Hepatocyte (in vitro differentiated cells): ENCODE measurements around the gene BIRC7. TPM values are rescaled to one million over a fixed set of nuclear protein-coding genes. Genes with fewer than 3 reads are reported as not detected.

ENCODE experiments used
- DNase-seq: peaks from one replicate; pipeline ENCODE4 v3.0.0-alpha.2; 2016; ENCODE audit warnings: low spot score
- H2AFZ ChIP-seq: fragments of 200-600 bp; sonication (generic); 2 replicates; pipeline ENCODE4 v1.6.0; 2016; ENCODE audit warnings: antibody characterized with exemption, mild to moderate bottlenecking
- H3K27ac ChIP-seq: fragments of 200-600 bp; sonication (generic); 2 replicates; pipeline ENCODE4 v1.5.1; 2016; ENCODE audit warnings: mild to moderate bottlenecking
- H3K27me3 ChIP-seq: fragments of 200-600 bp; sonication (generic); 2 replicates; pipeline ENCODE4 v1.6.1; 2016
- H3K36me3 ChIP-seq: fragments of 200-600 bp; sonication (generic); replicated peaks from 2 replicates; pipeline ENCODE4 v1.5.1; 2016; ENCODE audit warnings: low read depth; ENCODE audit not compliant: insufficient read depth
- H3K4me1 ChIP-seq: fragments of 200-600 bp; sonication (generic); 2 replicates; pipeline ENCODE4 v1.5.1; 2016; ENCODE audit warnings: mild to moderate bottlenecking, moderate library complexity; ENCODE audit not compliant: insufficient read depth
- H3K4me2 ChIP-seq: fragments of 200-600 bp; sonication (generic); 2 replicates; pipeline ENCODE4 v1.6.0; 2016
- H3K4me3 ChIP-seq: fragments of 200-600 bp; sonication (generic); 2 replicates; pipeline ENCODE4 v1.5.1; 2016; ENCODE audit warnings: mild to moderate bottlenecking
- H3K79me2 ChIP-seq: fragments of 200-600 bp; sonication (generic); 2 replicates; pipeline ENCODE4 v1.6.0; 2017; ENCODE audit warnings: mild to moderate bottlenecking
- H3K9me2 ChIP-seq: fragments of 200-600 bp; sonication (generic); replicated peaks from 2 replicates; pipeline ENCODE4 v1.6.0; 2017; ENCODE audit warnings: mild to moderate bottlenecking; ENCODE audit not compliant: insufficient read depth
- H3K9me3 ChIP-seq: fragments of 200-600 bp; sonication (generic); 2 replicates; pipeline ENCODE4 v1.5.1; 2016; ENCODE audit warnings: low read depth, mild to moderate bottlenecking
- H4K20me1 ChIP-seq: fragments of 200-600 bp; sonication (generic); 2 replicates; pipeline ENCODE4 v1.6.0; 2016; ENCODE audit warnings: mild to moderate bottlenecking; ENCODE audit not compliant: insufficient read depth, poor library complexity, severe bottlenecking
- CTCF ChIP-seq: fragments of 200-600 bp; sonication (generic); IDR thresholded peaks from 2 replicates; pipeline ENCODE4 v1.5.1; 2016; ENCODE audit warnings: antibody characterized with exemption, mild to moderate bottlenecking; ENCODE audit not compliant: poor library complexity
- EZH2 ChIP-seq: fragments of 200-600 bp; sonication (generic); IDR thresholded peaks from 2 replicates; pipeline ENCODE4 v1.6.1; 2016; ENCODE audit warnings: antibody characterized with exemption, mild to moderate bottlenecking, borderline replicate concordance
- EZH2phosphoT487 ChIP-seq: fragments of 200-600 bp; sonication (generic); IDR thresholded peaks from one replicate; pipeline ENCODE4 v1.6.1; 2018; ENCODE audit warnings: antibody characterized with exemption, mild to moderate bottlenecking, low read depth, moderate library complexity; ENCODE audit not compliant: unreplicated experiment, severe bottlenecking
- WGBS: methylation state at CpG from one replicate; pipeline ENCODE4 v1.1.6; 2016; ENCODE audit warnings: low lambda C conversion rate; ENCODE audit errors: missing lambda C conversion rate; 5-methylcytosine and 5-hydroxymethylcytosine counted together
- polyA plus RNA-seq: library from polyadenylated mRNA; unstranded; fragments of >200 nt; fragmentation: Nextera tagmentation; extraction: Ambion mirVana; gene quantifications from 2 replicates; pipeline ENCODE4 v1.2.1, GENCODE V29; 2016
- total RNA-seq: library from RNA; depleted of rRNA; stranded (reverse); fragments of >200 nt; gene quantifications from 2 replicates; pipeline ENCODE4 v1.2.3, GENCODE V29; 2014

The BIRC7 gene
- total and polyA plus RNA-seq, 2 experiments from 2014 or later = 0.43 to 2.0 TPM

- H3K9me3 ChIP-seq = no peaks in the 10 kb centered on the region
- TF ChIP-seq EZH2phosphoT487 (no peak), CTCF (no peak), EZH2 (no peak)
- 89% methylated on average over 4 of the region's 4 CpGs for WGBS
- no peak overlapping the region for H2AFZ ChIP-seq
- H3K27me3 ChIP-seq = no peaks in the 10 kb centered on the region
- H3K79me2 ChIP-seq = peaks cover 44% of the 10 kb centered on the region
- H3K4me2 ChIP-seq = no peak overlapping the region
- H3K4me3 ChIP-seq = no peak overlapping the region
- H3K9me2 ChIP-seq = no peaks in the 10 kb centered on the region
- H3K36me3 ChIP-seq = no peaks in the 10 kb centered on the region
- peaks cover 17% of the 10 kb centered on the region for H3K4me1 ChIP-seq
- no peak overlapping the region for H3K27ac ChIP-seq
- peaks cover 55% of the 10 kb centered on the region for H4K20me1 ChIP-seq
- DNase-seq = no peak
Observed at GRCh38 chr20:63194797-63195173, 40.9 kb upstream of the BIRC7 start.

GRCh38 chr20:63196768-63197470 lies 38.8 kb upstream of the BIRC7 start:
- Histone ChIP-seq H3K27ac (no peak overlapping the region), H3K9me2 (no peaks in the 10 kb centered on the region), H3K36me3 (no peaks in the 10 kb centered on the region), H2AFZ (no peak overlapping the region), H3K27me3 (no peaks in the 10 kb centered on the region), H4K20me1 (peaks cover 76% of the 10 kb centered on the region), H3K4me2 (no peak overlapping the region), H3K4me1 (peaks cover 17% of the 10 kb centered on the region), H3K4me3 (no peak overlapping the region), H3K79me2 (peaks cover 65% of the 10 kb centered on the region), H3K9me3 (no peaks in the 10 kb centered on the region)
- 79% methylated on average over 9 of the region's 9 CpGs for WGBS
- DNase-seq = no peak
- TF ChIP-seq EZH2 = no peak
- no peak for TF ChIP-seq CTCF
- TF ChIP-seq EZH2phosphoT487 = no peak

GRCh38 chr20:63198606-63199005 lies 37.1 kb upstream of the BIRC7 start:
- 56% methylated on average over 7 of the region's 7 CpGs for WGBS
- Histone ChIP-seq H3K4me2 (no peak overlapping the region), H3K27me3 (no peaks in the 10 kb centered on the region), H3K9me2 (no peaks in the 10 kb centered on the region), H3K4me3 (no peak overlapping the region), H3K9me3 (no peaks in the 10 kb centered on the region), H2AFZ (no peak overlapping the region), H3K79me2 (peaks cover 75% of the 10 kb centered on the region), H3K36me3 (no peaks in the 10 kb centered on the region), H4K20me1 (peaks cover 92% of the 10 kb centered on the region), H3K4me1 (peaks cover 17% of the 10 kb centered on the region), H3K27ac (no peak overlapping the region)
- TF ChIP-seq CTCF = no peak
- no peak for TF ChIP-seq EZH2
- no peak for TF ChIP-seq EZH2phosphoT487
- no peak for DNase-seq
